CD4-positive, alpha-beta T cell treated with Interleukin-12 subunit alpha and Interleukin-12 subunit beta, for 1 hour (primary cell): ENCODE measurements around the gene SYTL3.
"Not testable (repeated sequence)": the region's sequence is repeated elsewhere in the genome, so short reads cannot be mapped to it uniquely, and the experiment has no call there.

ENCODE experiments used
- DNase-seq: peaks from one replicate; pipeline ENCODE4 v3.0.0-alpha.2; 2020

Gene SYTL3

GRCh38 chr6:158780988-158781691 lies 131.3 kb downstream of the SYTL3 start:
- no peak for DNase-seq

- no peak for DNase-seq
These were observed 132.0 kb downstream of the SYTL3 start for GRCh38 chr6:158781692-158782373.

GRCh38 chr6:158782432-158783166 lies 132.7 kb downstream of the SYTL3 start:
- DNase-seq: no peak

GRCh38 chr6:158783167-158783450 lies 133.3 kb downstream of the SYTL3 start:
- no peak for DNase-seq

GRCh38 chr6:158783851-158784250 lies 134.0 kb downstream of the SYTL3 start:
- DNase-seq: no peak

GRCh38 chr6:158784505-158784904 lies 134.7 kb downstream of the SYTL3 start:
- no peak for DNase-seq

GRCh38 chr6:158785036-158785435 lies 135.2 kb downstream of the SYTL3 start:
- no peak for DNase-seq

- no peak for DNase-seq
These were observed 136.9 kb downstream of the SYTL3 start for GRCh38 chr6:158786645-158787304.

GRCh38 chr6:158787395-158787794 lies 137.5 kb downstream of the SYTL3 start:
- DNase-seq: no peak

- DNase-seq: peak; percentile 74
These were observed 139.5 kb downstream of the SYTL3 start for GRCh38 chr6:158789115-158789917.

- no peak for DNase-seq
These were observed 141.5 kb downstream of the SYTL3 start for GRCh38 chr6:158791274-158791855.

GRCh38 chr6:158792505-158792904 lies 142.7 kb downstream of the SYTL3 start:
- not testable (repeated sequence) for DNase-seq

GRCh38 chr6:158793432-158793831 lies 143.6 kb downstream of the SYTL3 start:
- DNase-seq: peak; percentile 59

GRCh38 chr6:158795516-158795915 lies 145.7 kb downstream of the SYTL3 start:
- no peak for DNase-seq

GRCh38 chr6:158796353-158796752 lies 146.5 kb downstream of the SYTL3 start:
- DNase-seq: no peak

GRCh38 chr6:158797331-158798310 lies 147.8 kb downstream of the SYTL3 start:
- DNase-seq: no peak

- DNase-seq: no peak
These were observed 148.5 kb downstream of the SYTL3 start for GRCh38 chr6:158798311-158798710.

- no peak for DNase-seq
These were observed 149.4 kb downstream of the SYTL3 start for GRCh38 chr6:158799051-158799792.

- no peak for DNase-seq
These were observed 151.9 kb downstream of the SYTL3 start for GRCh38 chr6:158801655-158802294.

GRCh38 chr6:158803733-158804143 lies 153.9 kb downstream of the SYTL3 start:
- peak; percentile 73 for DNase-seq
